Measurements from ENCODE around the gene ZNF804A.

GRCh38 chr2:184860744-184861143 is 262.4 kb downstream of the ZNF804A start:
- no peak for TF ChIP-seq POLR2A (IDR thresholded peaks at IDR 0.05; ENCODE audit: low read depth, low read length)
- TF ChIP-seq TAF1 (IDR thresholded peaks at IDR 0.05; ENCODE audit: low read depth, low read length), result no peak

Measured in GM12891 (cell line).